Dendritic cell treated with granulocyte-macrophage colony-stimulating factor and Interleukin-4, amounts not matched to agents 40 ng/mL and 50 ng/mL, for 4 days (primary cell): ENCODE results near the gene CAPN11.
A peak's percentile ranks its signal among the peaks of the same experiment; 100 is the strongest.

Experiments used
- H3K27ac Mint-ChIP-seq: one replicate; pipeline ENCODE4 v1.8.0; 2022; ENCODE audit warnings: mild to moderate bottlenecking, mixed read lengths
- H3K27me3 Mint-ChIP-seq: one replicate; pipeline ENCODE4 v1.8.0; 2022; ENCODE audit warnings: mild to moderate bottlenecking, mixed read lengths
- H3K36me3 Mint-ChIP-seq: one replicate; pipeline ENCODE4 v1.8.0; 2022; ENCODE audit warnings: low read depth, mixed read lengths
- H3K4me1 Mint-ChIP-seq: one replicate; pipeline ENCODE4 v1.8.0; 2022; ENCODE audit warnings: low read depth, mixed read lengths
- H3K4me3 Mint-ChIP-seq: one replicate; pipeline ENCODE4 v1.8.0; 2022; ENCODE audit warnings: mild to moderate bottlenecking, moderate library complexity, mixed read lengths
- H3K9me3 Mint-ChIP-seq: one replicate; pipeline ENCODE4 v1.8.0; 2022; ENCODE audit warnings: mixed read lengths
- intact Hi-C: fragments of 100-400 bp; cut with micrococcal nuclease; formaldehyde crosslinking; loops from one replicate; pipeline ENCODE4 v1.15.0; 2022

Gene CAPN11

DNA sequence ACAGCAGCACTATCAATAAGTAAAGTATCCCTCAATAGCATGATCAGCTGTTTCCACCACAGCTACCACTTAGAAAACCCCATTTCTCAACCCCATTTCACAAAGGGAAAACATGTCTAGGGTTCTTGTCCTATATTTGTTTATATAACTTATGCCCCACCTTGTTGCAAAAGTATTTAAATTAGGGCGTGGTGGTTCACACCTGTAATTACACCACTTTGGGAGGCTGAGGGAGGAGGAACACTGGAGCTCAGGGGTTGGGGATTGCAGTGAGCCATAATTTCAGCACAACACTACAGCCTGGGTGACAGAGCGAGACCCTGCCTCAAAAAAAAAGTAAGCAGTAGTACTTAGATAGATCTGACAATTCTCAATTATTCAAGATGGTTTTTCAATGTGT lies 35.1 kb upstream of the CAPN11 start:
- intact Hi-C loops, result no loop called here
- H3K9me3 Mint-ChIP-seq, result no peaks in the 10 kb centered on the region
- peaks cover 2% of the 10 kb centered on the region for H3K27me3 Mint-ChIP-seq
- H3K4me1 Mint-ChIP-seq, result peaks cover 75% of the 10 kb centered on the region
- peaks cover 24% of the 10 kb centered on the region for H3K36me3 Mint-ChIP-seq
- H3K27ac Mint-ChIP-seq, result no peak overlapping the region
- H3K4me3 Mint-ChIP-seq, result no peak overlapping the region

DNA sequence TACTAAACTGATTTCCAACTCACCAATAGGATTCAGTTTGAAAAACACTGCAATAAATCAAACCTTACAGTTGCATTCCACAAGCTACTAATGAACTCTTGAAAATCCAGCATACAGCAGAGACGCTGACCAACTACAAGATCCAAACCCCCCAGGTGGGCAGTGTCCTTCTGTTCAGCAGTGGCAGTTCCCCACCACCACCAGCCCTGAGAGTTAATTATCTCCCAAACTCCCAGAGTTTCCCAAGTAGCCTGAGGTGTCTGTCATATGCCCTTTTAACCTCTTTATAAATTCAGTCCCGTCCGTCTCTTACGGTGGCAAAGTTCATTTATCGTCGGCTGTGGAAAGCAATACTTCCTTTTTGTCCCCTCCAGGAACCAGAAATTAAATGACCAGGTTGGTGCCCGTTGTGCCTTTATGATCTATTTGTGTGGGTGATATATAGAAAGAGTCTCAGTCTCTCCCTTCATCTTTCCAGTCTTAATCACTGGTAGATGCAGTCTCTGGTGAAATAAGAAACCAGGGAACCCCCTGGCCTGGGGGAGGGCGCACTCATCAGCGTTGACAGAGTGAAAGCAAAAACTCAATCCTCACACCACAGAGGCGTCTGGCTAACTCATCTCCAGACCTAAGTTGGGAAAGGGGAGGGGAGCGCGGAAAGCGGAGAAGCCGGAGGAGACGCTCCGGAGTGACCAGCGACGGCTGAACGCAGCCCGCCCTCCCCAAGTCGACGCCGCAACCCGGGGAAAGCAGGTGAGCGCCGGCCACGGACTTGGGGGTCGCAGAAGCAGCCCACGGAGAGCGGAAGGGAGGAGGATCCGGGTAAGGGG lies 32.1 kb upstream of the CAPN11 start:
- intact Hi-C loops, result no loop called here
- Mint-ChIP-seq H3K36me3 (peaks cover 37% of the 10 kb centered on the region), H3K4me1 (peaks cover 55% of the 10 kb centered on the region), H3K27me3 (peaks cover 3% of the 10 kb centered on the region), H3K9me3 (no peaks in the 10 kb centered on the region), H3K27ac (peak overlapping the region; percentile 90), H3K4me3 (peak overlapping the region; percentile 97)

DNA sequence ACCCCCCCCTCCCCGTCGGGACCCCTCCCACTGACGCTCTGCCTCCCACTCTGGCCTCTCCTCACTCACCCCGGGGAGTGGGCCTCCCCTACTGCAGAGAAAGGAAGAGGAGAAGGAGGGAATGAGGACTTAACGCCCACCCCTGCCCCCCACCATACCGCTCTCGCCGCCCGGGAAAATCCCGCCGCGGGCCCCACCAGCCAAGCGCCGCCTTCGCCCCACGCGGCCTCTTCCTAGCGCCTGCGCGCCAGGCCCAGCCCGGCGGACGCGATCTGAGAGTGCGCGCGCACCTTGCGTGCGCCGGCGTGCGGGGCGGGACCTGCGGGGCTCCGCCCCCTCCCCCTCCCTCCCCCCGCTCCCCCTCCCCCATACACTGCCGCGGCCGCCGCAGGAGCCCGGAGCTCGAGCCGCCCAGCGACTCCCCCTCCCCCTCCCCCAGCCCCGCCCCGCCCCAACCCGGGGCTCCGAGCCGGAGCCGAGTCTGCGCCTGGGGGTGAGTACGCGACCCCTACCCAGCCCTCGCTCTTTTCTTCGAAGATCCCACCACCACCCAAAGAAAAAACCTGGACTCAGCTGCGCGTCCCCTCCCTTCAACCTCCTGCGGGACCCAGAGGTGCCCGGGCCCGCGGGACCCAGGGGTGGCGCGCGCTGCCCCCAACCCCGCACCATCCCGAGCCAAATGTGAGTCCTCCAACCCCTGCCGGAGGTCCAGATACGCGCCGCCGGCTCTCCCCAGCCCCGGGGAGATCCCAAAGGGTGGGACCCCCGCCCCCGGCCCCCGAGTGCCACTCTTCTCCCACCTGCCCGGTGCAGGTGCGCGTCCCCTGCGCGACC lies 31.2 kb upstream of the CAPN11 start, which contains the start of the genes MRPL14 and TMEM63B:
TSS of gene MRPL14 (minus strand) at position 267 of the 834 bp plus-strand sequence. CDS start 10,841 bp downstream, outside the sequence.
TSS of gene TMEM63B (plus strand) at position 369 of the 834 bp plus-strand sequence. CDS start 7,031 bp downstream, outside the sequence.
- H3K4me3 Mint-ChIP-seq, result peak within 1 kb of the TSS; percentile 97
- H3K9me3 Mint-ChIP-seq, result no peaks in the 10 kb centered on the region
- intact Hi-C loops, result no loop called here
- peaks cover 43% of the 10 kb centered on the region for H3K36me3 Mint-ChIP-seq
- peak within 1 kb of the TSS; percentile 90 for H3K27ac Mint-ChIP-seq
- peaks cover 46% of the 10 kb centered on the region for H3K4me1 Mint-ChIP-seq
- H3K27me3 Mint-ChIP-seq, result peaks cover 3% of the 10 kb centered on the region

DNA sequence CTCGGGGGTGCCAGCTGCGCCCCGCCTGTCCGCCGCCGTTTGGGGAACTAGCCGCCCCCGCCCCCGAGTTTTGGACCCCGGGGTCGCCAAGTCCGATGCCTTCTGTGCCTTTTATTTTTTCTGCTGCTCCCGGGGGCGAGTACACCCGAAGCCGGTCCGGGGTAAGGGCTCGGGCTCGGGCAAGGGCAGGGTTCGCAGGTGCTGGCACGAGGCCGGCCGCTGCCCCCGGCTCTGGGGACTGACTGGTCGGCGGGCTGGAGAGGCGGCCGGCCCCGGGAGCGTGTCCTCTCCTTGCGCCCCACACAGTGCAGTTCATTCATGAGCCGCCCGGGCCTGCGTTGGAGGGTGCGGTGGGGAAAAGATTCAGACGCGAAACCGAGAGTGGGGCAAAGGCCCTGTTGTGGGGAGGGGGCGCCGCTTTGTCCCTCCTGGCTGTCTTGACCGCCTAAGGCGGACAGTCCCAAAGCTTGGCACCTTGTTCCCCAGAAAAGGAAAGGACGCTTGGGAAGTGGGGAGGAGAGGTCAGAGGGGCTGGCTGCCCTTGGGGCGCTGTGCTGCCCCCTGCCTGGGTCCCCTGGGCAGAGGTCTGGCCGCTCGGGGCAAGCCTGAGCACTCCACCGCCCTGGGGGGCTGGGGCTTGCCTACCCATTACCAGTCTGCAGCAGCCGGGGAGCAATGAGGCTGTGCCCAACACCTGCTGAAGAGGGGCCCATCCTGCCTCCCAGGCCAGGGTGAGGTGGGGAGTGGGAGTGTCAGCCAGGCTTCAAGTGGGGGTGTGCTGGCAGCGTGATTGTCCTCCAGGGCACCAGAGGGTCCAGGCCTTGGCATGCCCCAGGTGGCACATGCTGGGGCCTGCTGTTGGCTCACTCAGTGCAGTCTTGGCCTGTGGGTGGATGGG lies 30.4 kb upstream of the CAPN11 start:
- peak overlapping the region; percentile 92 for H3K4me3 Mint-ChIP-seq

DNA sequence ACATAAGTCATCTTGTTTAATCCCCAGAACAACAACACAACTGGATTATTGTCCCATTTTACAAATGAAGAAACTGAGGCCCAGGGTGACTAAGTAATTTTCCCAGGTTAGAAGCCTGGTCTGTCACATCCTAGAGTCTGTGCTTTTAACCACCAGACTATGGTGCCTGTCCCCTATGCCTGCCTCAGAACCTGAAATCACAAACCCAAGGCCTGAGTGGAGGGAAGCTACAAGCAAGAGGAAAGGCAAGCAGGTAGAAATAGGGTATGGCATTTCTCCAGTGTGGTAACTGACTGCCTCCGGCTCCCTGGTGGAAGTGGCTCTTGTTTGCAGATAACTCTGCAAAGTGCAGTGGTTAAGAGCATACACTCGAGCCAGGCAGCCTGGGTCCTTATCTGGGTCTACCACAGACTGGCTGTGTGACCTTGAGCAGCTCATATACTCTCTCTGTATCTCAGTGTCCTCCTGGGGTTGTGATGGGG lies 28.7 kb upstream of the CAPN11 start:
- Mint-ChIP-seq H3K4me1 (peaks cover 34% of the 10 kb centered on the region), H3K4me3 (no peak overlapping the region), H3K27ac (no peak overlapping the region), H3K27me3 (peaks cover 3% of the 10 kb centered on the region), H3K36me3 (peaks cover 49% of the 10 kb centered on the region), H3K9me3 (no peaks in the 10 kb centered on the region)
- intact Hi-C loops, result no loop called here

More for the DNA sequence above, 30.4 kb upstream of the CAPN11 start:
- no peaks in the 10 kb centered on the region for H3K9me3 Mint-ChIP-seq
- H3K27ac Mint-ChIP-seq, result peak overlapping the region; percentile 90
- H3K36me3 Mint-ChIP-seq, result peaks cover 43% of the 10 kb centered on the region
- intact Hi-C loops, result no loop called here
- H3K4me1 Mint-ChIP-seq, result peaks cover 40% of the 10 kb centered on the region
- H3K27me3 Mint-ChIP-seq, result peaks cover 3% of the 10 kb centered on the region

DNA sequence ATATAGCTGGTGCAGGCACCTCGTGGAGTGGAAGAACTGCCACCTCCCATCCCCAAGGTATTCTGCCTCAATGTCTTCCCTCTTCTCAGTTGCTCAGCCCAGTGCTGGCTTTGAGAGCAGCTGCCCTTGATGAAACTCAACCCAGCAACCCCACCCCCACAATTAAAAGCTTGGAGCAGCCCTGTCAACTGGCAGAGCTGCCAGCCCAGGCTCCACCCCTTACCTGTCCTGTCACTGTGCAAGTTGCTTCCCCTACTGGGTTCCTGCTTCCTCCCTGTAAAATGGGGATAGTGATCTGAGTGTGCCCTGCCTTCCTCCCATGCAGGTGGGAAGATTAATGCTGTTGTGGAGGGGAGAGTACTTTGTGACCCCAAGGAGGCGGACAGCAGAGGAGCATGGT lies 26.7 kb upstream of the CAPN11 start:
- Mint-ChIP-seq H3K4me1 (peaks cover 20% of the 10 kb centered on the region), H3K27me3 (peaks cover 3% of the 10 kb centered on the region), H3K27ac (no peak overlapping the region), H3K9me3 (no peaks in the 10 kb centered on the region), H3K4me3 (no peak overlapping the region), H3K36me3 (peaks cover 57% of the 10 kb centered on the region)
- intact Hi-C loops, result no loop called here

DNA sequence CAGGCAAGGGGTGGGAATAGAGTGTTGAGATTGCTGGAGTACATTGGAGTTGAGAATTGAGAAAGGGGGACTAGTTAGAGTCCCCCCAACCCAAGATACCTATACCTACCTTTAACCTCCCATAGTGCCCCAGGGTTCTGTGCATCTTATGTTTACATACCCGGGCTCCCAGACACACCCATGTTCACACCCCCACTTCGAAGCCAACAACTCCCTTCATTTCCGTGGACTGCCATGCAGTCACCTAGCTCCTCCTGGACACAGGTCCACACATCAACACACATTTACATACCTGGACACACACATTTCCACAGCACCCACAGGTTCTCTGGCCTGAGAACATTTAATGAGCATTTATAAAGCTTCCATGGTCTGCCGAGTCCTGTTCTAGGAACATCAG lies 26.1 kb upstream of the CAPN11 start:
- Mint-ChIP-seq H3K9me3 (no peaks in the 10 kb centered on the region), H3K27ac (no peak overlapping the region), H3K4me3 (no peak overlapping the region), H3K36me3 (peaks cover 58% of the 10 kb centered on the region), H3K4me1 (peaks cover 20% of the 10 kb centered on the region), H3K27me3 (peaks cover 3% of the 10 kb centered on the region)
- intact Hi-C loops, result no loop called here

DNA sequence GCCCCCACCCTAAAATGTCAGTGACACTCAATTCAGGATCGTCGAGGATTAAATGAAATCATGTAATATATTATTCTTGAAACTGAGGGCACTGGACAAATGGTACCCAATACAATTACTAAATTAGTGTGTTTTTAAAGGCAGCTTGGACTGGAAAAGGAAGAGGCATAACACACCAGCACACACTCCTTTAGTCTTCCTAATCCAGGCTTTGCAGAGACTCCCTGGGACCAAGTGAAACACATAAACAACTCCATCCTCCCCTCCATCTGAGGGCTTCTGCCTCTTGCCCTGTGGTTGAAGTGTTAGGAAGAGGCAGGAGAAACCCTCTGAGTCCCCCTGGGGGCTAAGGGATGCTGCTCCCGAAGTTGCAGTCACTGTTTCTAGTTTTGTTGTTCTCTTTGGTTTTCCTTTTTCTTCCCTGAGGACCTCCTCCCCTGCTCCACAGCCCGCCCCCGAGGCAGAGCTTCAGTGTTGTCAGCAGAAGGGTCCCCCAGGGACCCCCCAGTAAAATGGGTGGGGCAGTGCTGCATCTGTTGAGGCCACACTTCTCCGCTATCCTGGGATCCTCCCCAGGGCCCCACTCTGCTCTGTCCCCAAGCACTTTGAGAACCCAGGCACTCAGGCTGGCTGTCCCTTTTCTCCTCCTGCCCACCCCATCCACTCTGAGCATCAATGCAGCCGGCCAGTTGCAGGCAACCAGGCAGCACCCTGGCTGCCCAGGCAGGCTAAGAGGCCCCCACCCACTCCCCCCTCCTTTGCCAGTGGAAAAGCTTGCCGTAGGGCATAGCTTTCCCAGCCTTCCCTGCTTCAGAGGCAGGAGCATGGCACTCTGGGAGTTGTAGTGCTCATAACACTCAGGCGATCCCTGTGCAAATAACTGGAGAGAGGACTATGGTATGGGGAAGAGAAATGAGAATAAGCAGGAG lies 25.4 kb upstream of the CAPN11 start:
- H3K4me1 Mint-ChIP-seq, result peaks cover 16% of the 10 kb centered on the region
- no peak overlapping the region for H3K4me3 Mint-ChIP-seq

DNA sequence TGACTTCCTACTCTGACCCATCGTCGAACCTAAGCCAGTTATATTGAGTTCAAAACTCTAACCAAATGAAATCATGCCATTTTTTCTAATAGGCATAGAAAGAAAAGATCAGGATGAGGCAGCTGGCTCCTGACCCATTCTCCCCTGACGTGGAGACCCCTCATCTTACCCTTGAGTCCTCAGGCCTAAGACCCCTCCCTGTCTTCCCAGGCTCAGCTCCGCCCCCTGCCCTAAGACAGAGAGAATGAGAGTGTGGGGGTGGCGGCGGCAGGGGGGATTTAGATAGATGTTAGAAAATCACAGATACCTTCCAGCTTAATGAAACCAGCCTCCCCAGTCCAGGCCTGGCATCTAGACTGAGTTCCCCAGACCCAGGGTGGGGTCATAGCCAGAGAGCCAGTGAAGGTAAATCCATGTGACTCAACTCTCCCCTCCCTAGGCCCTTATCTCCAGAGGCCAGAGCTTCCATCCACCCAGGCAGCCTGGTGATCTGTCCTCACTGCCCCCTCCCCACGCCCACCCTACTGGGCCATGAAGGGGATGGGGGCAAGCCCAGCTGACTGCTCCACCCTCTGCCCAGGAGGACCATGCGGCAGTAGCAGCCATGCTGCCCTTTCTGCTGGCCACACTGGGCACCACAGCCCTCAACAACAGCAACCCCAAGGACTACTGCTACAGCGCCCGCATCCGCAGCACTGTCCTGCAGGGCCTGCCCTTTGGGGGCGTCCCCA lies 24.5 kb upstream of the CAPN11 start:
- no peak overlapping the region for H3K27ac Mint-ChIP-seq
- intact Hi-C loops, result no loop called here
- H3K4me1 Mint-ChIP-seq, result peaks cover 16% of the 10 kb centered on the region
- H3K27me3 Mint-ChIP-seq, result no peaks in the 10 kb centered on the region
- no peak overlapping the region for H3K4me3 Mint-ChIP-seq
- no peaks in the 10 kb centered on the region for H3K9me3 Mint-ChIP-seq
- peaks cover 62% of the 10 kb centered on the region for H3K36me3 Mint-ChIP-seq

More for the DNA sequence above, 25.4 kb upstream of the CAPN11 start:
- H3K36me3 Mint-ChIP-seq, result peaks cover 54% of the 10 kb centered on the region
- H3K27ac Mint-ChIP-seq, result no peak overlapping the region
- H3K27me3 Mint-ChIP-seq, result peaks cover 2% of the 10 kb centered on the region
- no peaks in the 10 kb centered on the region for H3K9me3 Mint-ChIP-seq
- intact Hi-C loops, result no loop called here

DNA sequence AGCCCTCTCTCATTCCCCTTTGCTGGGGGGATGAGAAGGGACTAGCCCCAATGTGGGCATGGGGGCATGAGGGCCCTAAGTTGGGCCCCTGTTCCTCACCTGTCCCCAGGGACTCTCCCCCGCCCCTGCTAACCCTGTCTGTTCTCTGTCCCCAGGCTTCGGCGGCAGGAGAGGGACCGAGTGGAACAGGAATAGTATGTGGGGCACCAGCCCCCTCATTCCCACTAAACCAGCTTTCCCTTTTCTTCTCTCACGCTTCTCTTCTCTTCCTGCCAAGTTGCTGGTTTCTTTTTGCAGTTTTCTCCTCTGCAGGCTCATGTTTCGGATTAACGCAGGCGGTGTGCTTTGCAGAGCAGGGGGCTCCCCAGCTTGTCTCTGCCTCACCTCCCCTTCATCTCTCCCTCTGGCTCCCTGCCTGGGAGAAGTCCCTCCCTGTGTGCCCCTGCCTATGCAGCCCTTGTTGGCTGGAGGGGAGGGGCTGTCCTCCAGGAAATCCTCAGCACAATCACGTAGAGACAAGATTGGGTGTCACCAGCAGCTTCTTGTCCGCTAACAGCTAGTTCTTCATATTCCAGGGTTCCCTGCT lies 23.4 kb upstream of the CAPN11 start:
- intact Hi-C loops, result no loop called here
- Mint-ChIP-seq H3K4me3 (no peak overlapping the region), H3K27me3 (no peaks in the 10 kb centered on the region)

DNA sequence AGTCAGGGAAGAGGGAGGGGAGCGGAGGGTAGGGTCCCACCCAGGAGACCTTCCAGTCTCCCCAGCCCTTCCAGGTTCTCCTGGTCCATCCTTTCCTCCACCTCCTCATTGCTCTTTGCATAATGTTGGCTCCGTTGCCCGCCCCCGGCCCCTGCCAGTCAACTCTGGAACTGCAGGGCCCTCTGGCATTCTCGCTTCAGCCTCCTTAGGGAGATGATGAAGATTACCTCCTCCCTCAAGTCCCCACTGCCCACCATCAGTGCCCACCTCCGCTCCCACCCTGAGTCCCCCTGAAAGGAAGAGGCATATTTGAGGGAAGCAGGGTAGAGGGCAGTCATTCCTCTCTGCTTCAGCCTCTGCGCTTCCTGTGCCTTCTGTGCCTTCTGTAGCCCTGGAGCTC lies 22.7 kb upstream of the CAPN11 start:
- no peak overlapping the region for H3K4me3 Mint-ChIP-seq
- no peaks in the 10 kb centered on the region for H3K9me3 Mint-ChIP-seq
- intact Hi-C loops, result no loop called here
- no peaks in the 10 kb centered on the region for H3K27me3 Mint-ChIP-seq
- H3K36me3 Mint-ChIP-seq, result peaks cover 73% of the 10 kb centered on the region
- peaks cover 16% of the 10 kb centered on the region for H3K4me1 Mint-ChIP-seq
- no peak overlapping the region for H3K27ac Mint-ChIP-seq

More for the DNA sequence above, 23.4 kb upstream of the CAPN11 start:
- H3K9me3 Mint-ChIP-seq, result no peaks in the 10 kb centered on the region
- peaks cover 16% of the 10 kb centered on the region for H3K4me1 Mint-ChIP-seq
- H3K36me3 Mint-ChIP-seq, result peaks cover 73% of the 10 kb centered on the region
- no peak overlapping the region for H3K27ac Mint-ChIP-seq
